ENCODE data around the gene MINDY3.
A peak's percentile ranks its signal among the peaks of the same experiment; 100 is the strongest.
"Not testable (repeated sequence)": the region's sequence is repeated elsewhere in the genome, so short reads cannot be mapped to it uniquely, and the experiment has no call there.

Gene MINDY3

GRCh38 chr10:15859906-15860691, at the start of gene MINDY3:
Gene MINDY3, minus strand, starts transcription at chr10:15860507. Its CDS starts 208 bp downstream, at chr10:15860299.
- Mint-ChIP-seq H3K27ac (peak within 1 kb of the TSS; percentile 93), H3K4me1 (peaks cover 26% of the 10 kb centered on the region), H3K9me3 (peaks cover 1% of the 10 kb centered on the region), H3K27me3 (peaks cover 5% of the 10 kb centered on the region), H3K4me3 (peak within 1 kb of the TSS; percentile 99), H3K36me3 (peaks cover 12% of the 10 kb centered on the region)
- peak; percentile 94 for ATAC-seq (ENCODE audit: low read depth)
- peak; percentile 64 to 68 for DNase-seq (ENCODE audit: low spot score in 2 of 2)

GRCh38 chr10:15901889-15902288, 41.6 kb upstream of the MINDY3 start:
- H3K4me3 Mint-ChIP-seq = no peak overlapping the region
- peaks cover 4% of the 10 kb centered on the region for H3K9me3 Mint-ChIP-seq
- H3K27ac Mint-ChIP-seq = no peak overlapping the region
- H3K36me3 Mint-ChIP-seq = no peaks in the 10 kb centered on the region
- H3K27me3 Mint-ChIP-seq = peaks cover 12% of the 10 kb centered on the region
- DNase-seq (ENCODE audit: low spot score in 2 of 2) = no peak
- H3K4me1 Mint-ChIP-seq = no peaks in the 10 kb centered on the region
- no peak for ATAC-seq (ENCODE audit: low read depth)

GRCh38 chr10:15898046-15898445, 37.7 kb upstream of the MINDY3 start:
- no peaks in the 10 kb centered on the region for H3K4me1 Mint-ChIP-seq
- peaks cover 18% of the 10 kb centered on the region for H3K27me3 Mint-ChIP-seq
- H3K4me3 Mint-ChIP-seq = no peak overlapping the region
- H3K27ac Mint-ChIP-seq = no peak overlapping the region
- ATAC-seq (ENCODE audit: low read depth) = no peak
- peaks cover 4% of the 10 kb centered on the region for H3K9me3 Mint-ChIP-seq
- DNase-seq (ENCODE audit: low spot score in 2 of 2) = no peak
- no peaks in the 10 kb centered on the region for H3K36me3 Mint-ChIP-seq

- H3K27ac Mint-ChIP-seq = no peak overlapping the region
- no peak overlapping the region for H3K4me3 Mint-ChIP-seq
- H3K36me3 Mint-ChIP-seq = no peaks in the 10 kb centered on the region
- no peak for ATAC-seq (ENCODE audit: low read depth)
- H3K9me3 Mint-ChIP-seq = peaks cover 4% of the 10 kb centered on the region
- no peaks in the 10 kb centered on the region for H3K4me1 Mint-ChIP-seq
- no peak for DNase-seq (ENCODE audit: low spot score in 2 of 2)
- peaks cover 23% of the 10 kb centered on the region for H3K27me3 Mint-ChIP-seq
Observed at GRCh38 chr10:15897287-15897686, 37.0 kb upstream of the MINDY3 start.

GRCh38 chr10:15896654-15897053, 36.3 kb upstream of the MINDY3 start:
- no peak for DNase-seq (ENCODE audit: low spot score in 2 of 2)
- no peaks in the 10 kb centered on the region for H3K36me3 Mint-ChIP-seq
- H3K4me3 Mint-ChIP-seq = no peak overlapping the region
- H3K4me1 Mint-ChIP-seq = no peaks in the 10 kb centered on the region
- no peak overlapping the region for H3K27ac Mint-ChIP-seq
- peaks cover 4% of the 10 kb centered on the region for H3K9me3 Mint-ChIP-seq
- no peak for ATAC-seq (ENCODE audit: low read depth)
- peaks cover 20% of the 10 kb centered on the region for H3K27me3 Mint-ChIP-seq

- DNase-seq (ENCODE audit: low spot score in 2 of 2) (no peak), ATAC-seq (ENCODE audit: low read depth) (no peak)
- peaks cover 17% of the 10 kb centered on the region for H3K27me3 Mint-ChIP-seq
- H3K36me3 Mint-ChIP-seq = no peaks in the 10 kb centered on the region
- H3K9me3 Mint-ChIP-seq = no peaks in the 10 kb centered on the region
- no peak overlapping the region for H3K27ac Mint-ChIP-seq
- H3K4me3 Mint-ChIP-seq = no peak overlapping the region
- H3K4me1 Mint-ChIP-seq = no peaks in the 10 kb centered on the region
Observed at GRCh38 chr10:15884447-15884846, 24.1 kb upstream of the MINDY3 start.

GRCh38 chr10:15881542-15881941, 21.2 kb upstream of the MINDY3 start:
- Mint-ChIP-seq H3K9me3 (no peaks in the 10 kb centered on the region), H3K27me3 (peaks cover 19% of the 10 kb centered on the region), H3K4me3 (no peak overlapping the region), H3K27ac (no peak overlapping the region), H3K36me3 (no peaks in the 10 kb centered on the region), H3K4me1 (no peaks in the 10 kb centered on the region)
- ATAC-seq (ENCODE audit: low read depth) = no peak
- no peak for DNase-seq (ENCODE audit: low spot score in 2 of 2)

- no peaks in the 10 kb centered on the region for H3K36me3 Mint-ChIP-seq
- H3K27me3 Mint-ChIP-seq = peaks cover 26% of the 10 kb centered on the region
- no peaks in the 10 kb centered on the region for H3K9me3 Mint-ChIP-seq
- H3K27ac Mint-ChIP-seq = no peak overlapping the region
- no peak overlapping the region for H3K4me3 Mint-ChIP-seq
- ATAC-seq (ENCODE audit: low read depth) (no peak), DNase-seq (ENCODE audit: low spot score in 2 of 2) (no peak)
- no peaks in the 10 kb centered on the region for H3K4me1 Mint-ChIP-seq
Observed at GRCh38 chr10:15879663-15880062, 19.4 kb upstream of the MINDY3 start.

GRCh38 chr10:15879058-15879457, 18.8 kb upstream of the MINDY3 start:
- H3K9me3 Mint-ChIP-seq = no peaks in the 10 kb centered on the region
- DNase-seq (ENCODE audit: low spot score in 2 of 2) = peak in 1 of 2 donors; percentile 10
- no peak for ATAC-seq (ENCODE audit: low read depth)
- H3K27ac Mint-ChIP-seq = no peak overlapping the region
- peaks cover 3% of the 10 kb centered on the region for H3K36me3 Mint-ChIP-seq
- H3K27me3 Mint-ChIP-seq = peaks cover 29% of the 10 kb centered on the region
- no peak overlapping the region for H3K4me3 Mint-ChIP-seq
- no peaks in the 10 kb centered on the region for H3K4me1 Mint-ChIP-seq

GRCh38 chr10:15877836-15878576, 17.7 kb upstream of the MINDY3 start:
- Mint-ChIP-seq H3K4me1 (no peaks in the 10 kb centered on the region), H3K27ac (no peak overlapping the region), H3K9me3 (no peaks in the 10 kb centered on the region), H3K27me3 (peaks cover 31% of the 10 kb centered on the region), H3K4me3 (no peak overlapping the region), H3K36me3 (peaks cover 3% of the 10 kb centered on the region)
- DNase-seq (ENCODE audit: low spot score in 2 of 2) (no peak), ATAC-seq (ENCODE audit: low read depth) (no peak)

- H3K36me3 Mint-ChIP-seq; H3K9me3 Mint-ChIP-seq; DNase-seq (ENCODE audit: low spot score in 2 of 2); H3K4me1 Mint-ChIP-seq; ATAC-seq (ENCODE audit: low read depth); H3K4me3 Mint-ChIP-seq; H3K27ac Mint-ChIP-seq: not testable (repeated sequence)
- H3K27me3 Mint-ChIP-seq = peaks cover 28% of the 10 kb centered on the region
Observed at GRCh38 chr10:15876274-15876673, 16.0 kb upstream of the MINDY3 start.

GRCh38 chr10:15872645-15873044, 12.3 kb upstream of the MINDY3 start:
- H3K9me3 Mint-ChIP-seq; H3K4me3 Mint-ChIP-seq; H3K36me3 Mint-ChIP-seq; ATAC-seq (ENCODE audit: low read depth); H3K4me1 Mint-ChIP-seq; DNase-seq (ENCODE audit: low spot score in 2 of 2); H3K27ac Mint-ChIP-seq: not testable (repeated sequence)
- H3K27me3 Mint-ChIP-seq = peaks cover 29% of the 10 kb centered on the region

- Mint-ChIP-seq H3K9me3 (no peaks in the 10 kb centered on the region), H3K27ac (no peak overlapping the region), H3K36me3 (peaks cover 3% of the 10 kb centered on the region), H3K4me3 (no peak overlapping the region), H3K4me1 (no peaks in the 10 kb centered on the region), H3K27me3 (peaks cover 26% of the 10 kb centered on the region)
- ATAC-seq (ENCODE audit: low read depth) = no peak
- no peak for DNase-seq (ENCODE audit: low spot score in 2 of 2)
Observed at GRCh38 chr10:15871823-15872222, 11.5 kb upstream of the MINDY3 start.

- no peaks in the 10 kb centered on the region for H3K9me3 Mint-ChIP-seq
- DNase-seq (ENCODE audit: low spot score in 2 of 2) (no peak), ATAC-seq (ENCODE audit: low read depth) (no peak)
- H3K4me1 Mint-ChIP-seq = no peaks in the 10 kb centered on the region
- H3K27me3 Mint-ChIP-seq = peaks cover 20% of the 10 kb centered on the region
- no peak overlapping the region for H3K27ac Mint-ChIP-seq
- H3K4me3 Mint-ChIP-seq = no peak overlapping the region
- H3K36me3 Mint-ChIP-seq = peaks cover 3% of the 10 kb centered on the region
Observed at GRCh38 chr10:15869935-15870334, 9.6 kb upstream of the MINDY3 start.

Data from memory B cell (primary cell).